Measurements from ENCODE around the gene KPNA6.

- TF ChIP-seq CTCF (IDR thresholded peaks at IDR 0.05), result no peak
- TF ChIP-seq REST (IDR thresholded peaks at IDR 0.05; ENCODE audit: insufficient read depth in 1 of 2, low read depth in 2 of 2, low read length in 1 of 2), result no peak
- no peak for TF ChIP-seq POLR2AphosphoS5 (IDR thresholded peaks at IDR 0.05; ENCODE audit: low read depth, low read length)
- TF ChIP-seq TCF7L2 (IDR thresholded peaks at IDR 0.05; ENCODE audit: low read depth, low read length), result no peak
These were observed 73.7 kb downstream of the KPNA6 start for GRCh38 chr1:32181563-32181962.

Data from Panc1 (cell line).